GM19043 (cell line): ENCODE measurements around the gene ZNF330.
"Not testable (repeated sequence)": the region's sequence is repeated elsewhere in the genome, so short reads cannot be mapped to it uniquely, and the experiment has no call there.

Source experiments
- ATAC-seq: cut with Tn5 transposase; IDR thresholded peaks from one replicate; pipeline ENCODE4 v1.9.1; 2021; ENCODE audit warnings: low read depth; ENCODE audit not compliant: unreplicated experiment

The ZNF330 gene

DNA sequence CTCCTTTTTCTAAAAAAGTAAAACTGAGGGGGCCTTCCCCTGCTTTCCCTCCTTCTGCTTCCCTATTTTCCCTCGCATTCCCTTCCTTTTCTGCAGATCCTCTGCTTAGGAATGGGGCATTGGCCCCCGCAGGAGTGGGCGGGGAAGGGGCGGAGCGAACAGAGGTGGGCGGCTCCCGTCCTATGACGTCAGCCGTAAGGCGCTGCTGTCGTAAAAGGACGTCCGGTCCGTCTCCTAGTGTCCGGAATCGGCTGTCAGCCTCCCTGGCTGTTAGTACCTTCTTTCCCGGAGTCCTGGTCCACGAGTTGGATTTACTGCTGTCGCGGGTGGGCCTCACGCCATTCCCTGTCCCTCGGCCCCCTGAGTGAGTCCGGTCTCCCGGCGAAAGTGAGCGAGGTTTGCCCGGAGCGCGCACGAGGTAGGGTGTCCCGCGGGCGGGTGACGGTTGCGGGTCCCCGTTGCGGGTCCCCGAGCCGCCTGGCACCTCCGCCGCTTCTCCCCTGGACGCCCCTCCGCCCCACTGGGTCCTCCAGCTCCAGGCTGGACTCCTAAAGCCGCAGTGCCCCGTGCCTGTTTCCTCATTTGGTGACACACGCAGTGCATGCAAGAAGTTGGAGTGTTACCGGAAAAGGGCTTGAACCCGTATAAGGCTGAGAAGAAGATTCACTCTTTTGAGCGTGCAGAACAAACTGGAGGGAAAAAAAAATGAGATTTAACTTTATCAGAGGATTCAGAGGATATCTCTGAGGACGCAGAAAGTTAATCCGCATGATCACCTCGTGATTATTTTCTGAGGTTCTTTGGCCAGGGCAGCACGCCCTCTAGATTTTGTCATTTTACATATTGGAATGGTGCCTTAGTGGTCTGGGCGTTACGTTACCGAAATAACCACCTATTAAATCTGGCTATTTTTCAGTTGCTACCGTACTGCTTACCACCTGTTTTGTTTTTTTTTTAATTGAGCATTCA, at the start of gene ZNF330:
Gene ZNF330, plus strand, starts transcription at position 205 of the 969 bp plus-strand sequence. CDS start 1,477 bp downstream, outside the sequence.
- ATAC-seq: peak; percentile 84

DNA sequence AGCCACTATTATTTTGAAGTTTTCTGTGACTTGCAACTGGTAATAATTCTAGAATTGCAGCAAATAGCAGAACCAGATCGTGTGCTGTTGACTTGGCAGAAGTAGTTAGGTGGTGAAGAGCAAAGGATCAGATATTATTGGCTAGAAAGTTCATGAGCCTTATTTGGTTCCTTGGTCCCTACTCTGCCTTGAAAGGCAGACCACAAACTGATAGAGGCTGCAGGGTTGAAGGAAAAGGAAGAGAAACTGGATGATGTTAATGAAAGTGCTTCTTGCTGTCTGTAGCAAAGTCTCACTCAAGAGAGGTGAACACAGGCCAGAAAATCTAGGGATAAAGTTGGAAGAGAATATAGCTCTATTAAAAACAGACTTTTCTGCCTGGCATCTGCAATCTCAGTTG, 46.2 kb upstream of the ZNF330 start:
- no peak for ATAC-seq

DNA sequence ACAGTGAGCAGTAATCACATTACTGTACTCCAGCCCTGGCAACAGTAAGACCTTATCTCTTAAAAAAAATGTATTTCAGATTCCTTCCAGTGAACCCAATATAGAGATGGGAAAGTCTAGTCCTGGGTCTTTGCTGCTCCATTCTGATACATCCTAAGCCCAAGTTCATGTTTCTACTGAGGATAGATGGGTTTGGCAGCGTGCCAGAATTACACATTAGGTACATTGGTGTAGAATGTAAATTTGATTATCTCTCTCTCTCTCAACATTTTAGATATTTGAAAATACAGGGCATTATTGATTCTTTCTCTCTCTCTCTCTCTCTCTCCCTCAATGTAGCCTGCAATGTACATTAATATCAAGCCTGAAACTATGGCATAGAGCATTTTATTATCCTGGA, 43.5 kb upstream of the ZNF330 start:
- ATAC-seq: no peak

DNA sequence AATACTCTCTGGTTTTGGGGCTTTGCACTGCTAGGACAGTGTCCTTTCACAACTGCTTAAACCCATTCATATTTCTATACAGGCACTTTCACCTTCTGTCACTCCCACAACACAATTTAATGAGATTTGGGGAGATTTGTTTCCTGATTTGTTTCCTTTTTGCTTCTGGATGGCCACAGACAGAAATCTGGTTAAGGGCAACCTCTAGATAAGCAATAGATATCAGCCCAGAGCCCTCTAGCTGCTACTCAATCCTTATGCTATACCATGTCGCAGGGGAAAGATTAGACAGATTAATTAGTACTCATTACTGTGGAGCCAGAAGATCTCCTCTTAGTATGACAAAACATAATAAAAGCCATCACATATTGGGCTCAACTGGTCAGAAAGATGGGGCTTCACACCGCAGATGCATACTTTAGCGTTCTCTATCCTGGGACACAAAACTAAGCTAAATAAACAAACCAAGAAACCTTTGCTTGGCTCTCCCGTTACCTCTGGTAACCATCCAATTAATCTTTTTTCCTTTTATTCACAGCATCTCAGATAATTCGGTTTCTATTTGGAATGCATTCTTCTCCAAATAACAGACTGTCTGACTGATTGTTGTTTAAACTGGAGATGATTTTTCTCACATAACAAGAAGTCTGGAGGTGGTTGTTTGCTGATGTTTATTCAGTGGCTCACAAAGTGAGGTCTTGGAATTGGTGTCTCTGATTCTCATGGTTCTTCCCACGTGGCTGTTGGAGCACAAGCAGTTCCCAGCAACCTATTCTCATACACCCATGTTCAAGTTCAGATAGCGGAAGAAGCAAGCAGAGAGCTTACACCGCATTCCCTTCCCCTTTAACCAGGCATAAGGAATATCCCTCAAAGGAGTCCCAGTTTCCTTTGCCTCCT, 41.0 kb upstream of the ZNF330 start:
- no peak for ATAC-seq

DNA sequence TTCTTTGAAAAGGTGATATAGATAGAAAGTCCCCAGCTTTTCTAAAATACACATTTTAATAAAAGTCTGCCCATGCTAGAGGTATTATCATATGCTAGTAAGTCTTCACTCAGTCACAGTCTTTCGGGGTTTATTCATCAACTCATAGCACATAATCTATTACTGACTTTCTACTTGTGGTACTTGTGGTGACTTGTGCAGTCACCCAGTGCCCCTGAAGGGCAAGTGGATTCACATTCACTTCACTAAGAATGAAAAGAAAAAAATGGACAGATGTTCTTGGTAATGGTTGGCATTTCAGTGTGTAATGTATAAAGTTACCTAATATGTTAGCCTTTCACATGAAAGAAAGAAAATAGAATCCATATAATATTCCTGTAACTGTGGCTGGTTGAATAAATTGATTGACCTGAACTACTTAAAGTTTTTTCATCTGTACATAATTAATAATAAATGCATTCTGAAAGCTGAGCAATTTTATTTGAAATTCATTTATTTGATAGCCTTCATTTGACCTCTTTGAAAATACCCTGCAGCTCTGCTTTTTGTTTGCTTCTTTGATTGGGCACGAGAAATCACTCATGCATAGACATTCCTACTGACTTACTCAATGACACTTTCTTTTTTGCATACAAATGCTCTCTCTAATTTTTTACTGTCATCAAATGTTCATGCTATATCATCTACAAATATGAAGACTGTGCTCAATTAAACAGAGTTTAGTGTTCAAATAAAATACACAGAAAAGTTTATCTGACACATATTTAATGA, 39.5 kb upstream of the ZNF330 start:
- ATAC-seq: no peak

DNA sequence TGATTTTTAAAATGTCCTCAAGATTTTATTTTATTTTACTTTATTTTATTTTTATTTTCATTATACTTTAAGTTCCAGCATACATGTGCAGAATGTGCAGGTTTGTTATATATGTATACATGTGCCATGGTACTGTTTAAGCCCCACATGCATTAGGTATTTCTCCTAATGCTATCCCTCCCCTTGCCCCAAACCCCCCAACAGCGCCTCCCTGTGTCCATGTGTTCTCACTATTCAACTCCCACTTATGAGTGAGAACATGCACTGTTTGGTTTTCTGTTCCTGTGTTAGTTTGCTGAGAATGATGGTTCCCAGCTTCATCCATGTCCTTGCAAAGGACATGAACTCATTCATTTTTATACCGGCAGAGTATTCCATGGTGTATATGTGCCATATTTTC, 37.2 kb upstream of the ZNF330 start:
- ATAC-seq: not testable (repeated sequence)

DNA sequence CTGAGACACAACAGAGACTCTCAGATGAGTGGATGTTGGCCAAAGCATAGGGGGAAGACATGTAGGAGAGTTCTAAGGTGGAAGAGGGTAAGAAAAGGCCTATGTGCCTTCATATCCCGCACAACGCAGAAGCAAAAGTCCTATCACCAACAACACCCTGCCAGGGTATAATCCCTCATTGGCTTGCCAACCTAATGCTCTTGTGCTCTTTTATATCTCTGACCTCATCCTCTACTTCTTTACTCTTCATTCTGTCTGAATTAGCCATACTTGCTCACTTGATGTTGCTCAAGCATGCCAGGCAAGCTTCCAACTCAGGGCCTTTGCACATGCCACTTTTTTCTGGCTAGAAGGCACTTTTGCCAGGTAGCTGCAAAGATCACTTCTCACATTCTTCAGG, 28.1 kb upstream of the ZNF330 start:
- no peak for ATAC-seq

DNA sequence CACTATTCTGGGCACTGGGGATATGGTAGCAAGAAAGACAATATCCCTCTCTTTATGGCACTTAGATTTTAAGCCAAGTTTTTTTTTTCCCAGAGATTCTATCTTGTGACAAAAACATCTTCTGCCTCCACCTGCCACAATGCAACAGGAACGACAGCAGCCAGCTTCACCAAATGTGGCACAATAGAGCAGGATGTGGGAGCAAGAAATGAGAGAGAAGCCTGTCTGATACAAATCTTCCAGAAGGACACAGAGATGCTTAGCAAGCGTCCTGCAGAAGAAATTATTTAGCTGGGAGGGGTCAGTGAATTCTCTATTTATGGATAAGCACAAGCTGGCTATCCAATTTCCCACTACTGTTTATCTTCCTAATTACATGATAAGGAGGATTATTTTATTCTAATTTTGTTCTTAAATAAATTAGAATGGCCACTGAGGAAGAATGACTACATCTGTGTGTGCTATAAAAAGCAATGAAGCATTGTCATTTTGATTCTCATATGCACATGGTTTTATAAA, 27.1 kb upstream of the ZNF330 start:
- ATAC-seq: no peak

DNA sequence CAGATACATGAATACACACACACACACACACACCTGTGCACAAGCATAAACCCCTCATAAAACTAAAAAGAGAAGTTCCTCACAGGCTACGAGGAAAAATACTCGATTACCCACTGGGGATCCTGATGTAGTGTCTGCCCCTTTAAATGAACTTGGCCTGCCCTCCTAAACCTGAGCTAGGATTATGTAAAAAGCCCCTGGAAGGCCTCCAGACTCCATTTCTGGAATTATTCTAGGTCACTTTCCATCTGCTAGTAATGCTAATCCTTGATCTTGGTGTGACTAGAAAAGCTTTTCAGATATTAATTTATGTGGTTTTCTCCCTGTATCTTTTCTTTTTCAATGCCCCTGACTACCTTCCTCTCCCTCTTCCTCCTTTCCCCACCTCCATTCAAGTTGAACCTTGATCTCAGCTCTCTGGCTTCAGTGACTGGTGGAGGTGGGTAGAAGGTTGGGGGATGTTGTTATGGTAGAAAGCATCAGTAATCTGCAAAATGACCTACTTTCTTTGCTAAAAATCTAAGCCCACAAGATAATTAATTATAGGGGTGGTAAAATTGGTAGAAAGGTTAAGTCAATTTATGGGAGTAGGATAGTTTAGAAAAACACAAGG, 25.5 kb upstream of the ZNF330 start:
- ATAC-seq: no peak

DNA sequence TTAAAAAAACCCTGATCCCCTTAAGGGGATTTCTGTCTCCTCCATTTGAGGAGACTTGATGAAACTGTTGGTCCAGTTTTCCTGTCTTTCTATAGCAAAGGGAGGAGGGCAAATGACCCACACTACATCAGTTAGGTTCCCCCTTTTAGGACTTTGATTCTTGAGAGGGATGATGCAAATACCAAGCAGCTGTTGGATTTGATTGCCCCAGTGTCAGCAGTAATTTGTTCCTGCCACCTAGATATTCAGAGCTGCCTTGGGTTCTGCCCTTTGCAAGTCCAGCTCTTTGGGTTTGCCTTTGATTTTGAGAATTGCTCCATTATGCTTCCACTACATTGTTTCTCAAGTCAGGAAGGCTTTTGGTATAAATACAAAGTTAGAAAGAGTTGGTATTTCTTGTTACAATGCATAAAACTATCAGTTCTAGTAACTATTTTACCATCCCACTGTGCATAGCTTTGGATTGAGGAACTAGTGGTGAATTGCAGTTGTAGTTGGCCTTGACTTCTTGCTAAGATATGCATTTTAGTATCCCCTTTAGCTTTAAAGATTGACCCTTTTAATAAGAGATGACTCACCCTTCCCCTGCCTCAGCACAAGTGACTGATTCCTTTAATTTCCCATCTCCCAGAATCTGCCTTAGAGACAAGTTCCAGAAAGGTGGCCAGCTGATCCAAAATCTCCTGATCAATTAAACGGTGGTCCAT, 24.3 kb upstream of the ZNF330 start:
- no peak for ATAC-seq

DNA sequence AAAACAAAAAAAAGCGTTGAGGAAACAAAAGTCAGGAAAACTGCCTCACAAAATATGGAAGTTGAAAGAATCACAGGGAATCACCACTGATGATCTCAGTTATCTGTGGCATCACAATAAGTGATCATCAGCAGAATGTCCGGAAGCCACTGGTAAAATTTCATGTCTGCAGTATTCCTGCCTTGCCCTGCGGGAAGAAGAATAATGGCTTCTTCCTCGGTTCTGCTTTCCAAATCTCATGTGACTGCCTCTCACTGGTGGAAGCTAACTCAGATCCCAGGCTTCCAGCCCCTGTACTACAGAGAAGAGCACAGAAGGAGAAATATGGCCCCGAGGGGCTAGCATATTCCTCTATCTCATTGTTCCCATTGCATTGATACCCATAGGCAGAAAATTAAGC, 12.7 kb upstream of the ZNF330 start:
- ATAC-seq: no peak

DNA sequence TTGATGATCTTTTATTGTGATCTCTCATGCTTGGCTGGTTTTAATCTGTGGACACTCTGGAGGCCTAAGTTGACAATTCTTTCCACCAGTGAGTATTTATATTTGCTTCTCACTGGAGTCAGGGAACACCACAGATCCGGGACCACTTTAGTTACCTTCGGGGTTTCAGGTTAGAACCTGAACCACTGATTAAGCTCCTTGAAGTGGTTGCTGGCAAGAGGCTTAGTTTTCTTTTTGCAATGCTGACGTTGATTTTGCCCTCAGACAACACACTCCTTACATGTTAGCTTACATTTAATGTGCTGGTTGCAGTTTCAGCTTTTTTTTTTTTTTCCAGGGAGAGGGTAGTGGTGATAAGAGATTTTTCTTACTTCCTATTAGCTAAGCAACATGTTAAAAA, 10.5 kb upstream of the ZNF330 start:
- ATAC-seq: no peak

DNA sequence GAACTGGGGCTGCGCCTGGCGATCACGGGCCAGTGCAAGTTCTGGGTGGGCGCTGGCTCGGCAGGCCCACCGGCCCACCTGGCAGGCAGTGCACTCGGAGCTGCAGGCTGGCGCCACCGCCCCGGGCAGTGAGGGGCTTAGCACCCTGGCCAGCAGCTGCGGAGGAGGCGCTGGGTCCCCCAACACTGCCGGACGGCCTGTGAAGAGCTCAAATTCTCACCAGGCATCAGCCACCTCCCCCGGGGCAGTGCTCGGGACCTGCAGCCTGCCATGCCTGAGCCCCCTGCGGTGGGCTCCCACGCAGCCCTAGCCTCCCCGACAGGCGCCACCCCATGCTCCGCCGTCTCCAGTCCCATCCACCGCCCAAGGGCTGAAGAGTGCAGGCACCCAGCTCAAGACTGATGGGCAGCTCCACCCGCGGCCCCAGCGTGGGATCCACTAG, 7.1 kb upstream of the ZNF330 start:
- ATAC-seq: no peak

DNA sequence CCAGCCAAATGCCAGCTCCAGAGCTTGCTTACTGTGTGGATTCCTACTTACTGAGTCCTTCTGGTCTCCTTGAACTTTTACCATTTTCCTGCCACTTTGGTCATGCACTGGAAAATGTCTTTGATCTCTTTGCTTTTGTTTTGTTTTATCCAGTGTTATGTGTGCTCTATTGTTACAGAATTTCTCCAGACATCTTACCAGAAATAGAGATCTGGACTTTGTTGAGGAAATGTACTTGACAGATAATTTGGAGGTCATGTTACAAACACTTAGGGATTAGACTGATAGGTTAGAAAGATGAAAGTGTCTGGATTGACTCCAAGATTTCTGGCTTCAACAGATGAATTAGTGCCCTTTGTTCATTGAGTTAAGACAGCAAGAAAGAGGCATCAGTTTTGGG, 5.7 kb upstream of the ZNF330 start:
- ATAC-seq: no peak

DNA sequence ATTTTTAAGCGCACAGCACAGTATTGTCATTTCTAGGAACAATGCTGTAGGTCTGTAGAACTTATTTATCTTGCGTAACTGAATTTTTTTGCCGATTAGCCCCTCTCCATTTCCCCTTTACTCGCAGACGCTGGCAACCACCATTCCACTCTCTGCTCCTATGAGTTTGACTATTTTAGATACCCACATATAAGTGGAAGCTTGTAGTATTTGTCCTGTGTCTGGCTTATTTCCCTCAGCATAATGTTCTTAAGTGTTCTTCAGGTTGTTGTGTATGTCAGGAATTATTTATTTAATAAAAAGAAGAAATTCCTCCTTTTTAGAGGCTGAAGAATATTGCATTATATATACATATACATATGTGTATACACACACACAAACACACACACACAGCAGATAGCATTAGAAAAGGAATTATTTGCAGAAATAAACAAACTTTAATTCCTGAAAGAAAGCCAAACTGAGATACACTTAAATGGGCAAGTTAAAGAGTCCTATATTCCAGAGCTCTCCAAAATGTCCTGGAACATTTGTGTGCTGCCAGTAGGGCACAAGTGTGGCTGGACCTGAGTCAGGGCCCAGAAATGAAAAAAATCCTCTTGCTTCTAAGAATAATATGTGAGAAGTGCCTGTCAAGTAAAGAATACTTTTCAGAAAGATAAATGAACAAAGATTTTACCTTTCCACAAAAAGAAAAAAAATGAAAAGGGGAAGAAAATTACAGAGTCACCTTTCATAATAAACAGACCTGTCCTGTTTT, 4.5 kb upstream of the ZNF330 start:
- no peak for ATAC-seq

DNA sequence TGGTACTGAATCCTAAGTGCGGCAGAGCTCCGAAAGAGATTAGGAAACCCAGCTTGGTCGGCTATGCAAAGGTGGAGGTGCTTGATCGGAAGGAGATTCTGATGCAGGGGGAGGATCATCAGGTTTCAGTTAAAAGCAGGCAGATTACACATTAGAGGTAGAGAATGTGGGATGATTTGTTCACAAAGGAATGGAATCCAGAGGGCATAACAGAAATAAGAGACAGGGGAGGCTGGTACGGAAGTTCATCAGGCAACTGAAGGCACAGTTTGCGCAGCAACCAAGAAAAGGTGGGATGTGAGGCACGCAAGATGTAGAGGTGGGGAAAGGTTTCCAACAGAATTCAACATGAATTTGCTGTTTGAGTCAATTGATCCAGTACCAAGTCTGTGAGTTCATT, 424 bp upstream of the ZNF330 start:
- peak; percentile 7 for ATAC-seq

DNA sequence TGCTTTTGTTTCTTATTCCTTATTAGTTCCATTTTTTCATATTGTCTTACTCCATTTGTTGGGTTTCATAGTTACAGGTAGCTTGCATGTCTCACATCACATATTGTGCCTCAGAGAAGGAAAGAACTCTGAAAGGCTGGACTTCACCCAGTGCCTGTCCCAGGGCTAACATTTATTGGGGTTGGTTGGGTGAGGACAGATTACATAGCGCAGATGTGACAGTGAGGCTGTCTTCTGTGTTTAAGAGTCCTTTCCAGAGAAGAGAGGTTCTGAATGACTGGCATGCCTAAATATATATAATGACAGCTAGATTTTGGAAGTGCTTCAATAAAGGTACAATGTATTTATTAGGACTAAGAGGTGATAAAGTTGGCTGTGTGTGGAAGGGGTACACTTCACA, 2.7 kb downstream of the ZNF330 start:
- ATAC-seq: no peak

DNA sequence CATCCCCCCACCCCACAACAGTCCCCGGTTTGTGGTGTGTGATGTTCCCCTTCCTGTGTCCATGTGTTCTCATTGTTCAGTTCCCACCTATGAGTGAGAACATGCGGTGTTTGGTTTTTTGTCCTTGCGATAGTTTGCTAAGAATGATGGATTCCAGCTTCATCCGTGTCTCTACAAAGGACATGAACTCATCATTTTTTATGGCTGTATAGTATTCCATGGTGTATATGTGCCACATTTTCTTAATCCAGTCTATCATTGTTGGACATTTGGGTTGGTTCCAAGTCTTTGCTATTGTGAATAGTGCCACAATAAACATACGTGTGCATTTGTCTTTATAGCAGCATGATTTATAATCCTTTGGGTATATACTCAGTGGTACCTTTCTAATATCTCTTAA, 6.6 kb downstream of the ZNF330 start:
- ATAC-seq: not testable (repeated sequence)
